ENCODE results near the gene EFTUD2. TPM values are rescaled to one million over a fixed set of nuclear protein-coding genes. Genes with fewer than 3 reads are reported as not detected.

Gene EFTUD2
- polyA plus RNA-seq, 3 donors = 82.9 to 144 (median 104) TPM

- WGBS (ENCODE audit: insufficient coverage) = 8% methylated on average over 53 of the region's 56 CpGs
- peak overlapping the region; percentile 76 for H2AFZ ChIP-seq (ENCODE audit: insufficient read depth, low read depth, low read length, poor library complexity, severe bottlenecking)
- H3K27me3 Mint-ChIP-seq (ENCODE audit: low read depth in 3 of 3) = peaks cover 25 to 43% (median 28%) of the 10 kb centered on the region in 3 donors
These were observed 12.1 kb upstream of the EFTUD2 start for GRCh38 chr17:44911133-44912001.

More at GRCh38 chr17:44911133-44912001, 12.1 kb upstream of the EFTUD2 start:
- Mint-ChIP-seq H3K36me3 (peaks cover 0 to 11% of the 10 kb centered on the region in 2 donors), H3K9me3 (peaks cover 0 to 2% (median 0%) of the 10 kb centered on the region in 7 donors), H3K4me1 (peaks cover 34% of the 10 kb centered on the region), H3K27ac (no peak overlapping the region), H3K4me3 (peak overlapping the region; percentile 62 to 84)
- Histone ChIP-seq H3K9me3 (replicated peaks in 1 of 2; ENCODE audit: control insufficient read depth in 1 of 2, insufficient read depth in 1 of 2, low read length in 2 of 2) (no peaks in the 10 kb centered on the region), H3K36me3 (replicated peaks in 1 of 2; ENCODE audit: control insufficient read depth in 1 of 2, insufficient read depth in 2 of 2, low read length in 2 of 2) (no peaks in the 10 kb centered on the region), H3K27me3 (ENCODE audit: control insufficient read depth in 2 of 2, insufficient read depth in 2 of 2, low read length in 2 of 2) (peaks cover 6 to 27% of the 10 kb centered on the region in 2 donors), H3K4me2 (replicated peaks; ENCODE audit: extremely low read depth, low read length, poor library complexity, severe bottlenecking) (peak overlapping the region; percentile 59), H3K27ac (ENCODE audit: low read depth in 1 of 2, low read length in 2 of 2) (no peak overlapping the region), H3K4me1 (ENCODE audit: control insufficient read depth in 1 of 2, insufficient read depth in 2 of 2, low read length in 2 of 2) (peaks cover 26 to 37% of the 10 kb centered on the region in 2 donors), H3K79me2 (ENCODE audit: insufficient read depth, low read length) (no peaks in the 10 kb centered on the region), H4K20me1 (ENCODE audit: insufficient read depth, low read length) (no peaks in the 10 kb centered on the region), H3K4me3 (replicated peaks in 1 of 3; ENCODE audit: low read depth in 2 of 3, low read length in 3 of 3) (peak overlapping the region in 1 of 3 experiments; percentile 61), H3K9ac (ENCODE audit: insufficient read depth, low read length, poor library complexity, severe bottlenecking) (peak overlapping the region; percentile 43)
- intact Hi-C loops (cut with micrococcal nuclease) = no loop called here
- DNase-seq = peak; percentile 47 to 67 (median 62)
- peak; percentile 62 for TF ChIP-seq CTCF (IDR thresholded peaks at IDR 0.05)

All from CD14-positive monocyte (primary cell).